ENCODE data around the gene SUPT4H1. TPM values are rescaled to one million over a fixed set of nuclear protein-coding genes. Genes with fewer than 3 reads are reported as not detected.

Gene SUPT4H1
- total RNA-seq, 1 donor, result 49.9 TPM

DNA sequence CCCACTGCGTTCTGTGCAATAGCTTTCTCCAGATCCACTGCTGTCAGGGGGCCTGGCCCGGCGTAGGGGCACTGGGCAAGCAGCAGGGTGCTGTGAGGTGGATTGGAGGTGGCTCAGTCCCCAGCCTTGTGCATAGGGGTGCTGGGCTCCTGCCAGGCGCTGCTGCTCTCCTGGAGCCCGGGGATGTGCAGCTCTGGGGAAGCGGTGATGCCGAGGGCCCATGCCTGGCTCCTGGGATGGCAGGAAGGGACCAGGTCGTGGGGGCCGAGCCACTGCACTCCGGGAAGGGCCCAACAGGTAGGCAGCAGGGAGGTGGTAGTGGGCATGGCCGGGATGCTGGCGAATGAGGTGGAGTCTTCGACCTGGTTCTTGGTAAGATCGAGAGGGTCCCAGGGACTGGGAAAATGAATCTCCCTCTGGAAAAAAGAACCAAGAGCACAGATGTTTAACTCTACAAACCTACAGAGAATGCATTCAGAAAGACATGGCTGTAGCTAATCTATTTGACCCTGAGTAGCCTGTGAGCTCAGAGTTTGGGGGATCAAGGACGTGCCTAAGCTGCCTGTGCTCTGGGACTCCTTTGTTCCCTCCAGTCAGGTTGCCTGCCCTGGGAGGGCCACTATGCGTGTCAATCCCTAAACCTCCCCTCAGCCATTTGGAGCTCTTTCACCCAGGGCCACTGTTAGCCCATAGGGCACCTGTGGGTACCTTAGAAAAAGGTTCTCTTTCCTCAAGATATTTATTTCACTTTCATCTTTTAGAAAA, 6.6 kb upstream of the SUPT4H1 start:
- no peak overlapping the region for H3K4me3 ChIP-seq (ENCODE audit: insufficient read depth, low read length)
- DNase-seq (ENCODE audit: insufficient read length, low spot score, missing footprints), result no peak
- H3K4me2 ChIP-seq (ENCODE audit: insufficient read depth, low read length), result no peak overlapping the region
- no peak overlapping the region for H2AFZ ChIP-seq (ENCODE audit: low read length)
- no peaks in the 10 kb centered on the region for H4K20me1 ChIP-seq (ENCODE audit: insufficient read depth, low read length)
- no peaks in the 10 kb centered on the region for H3K4me1 ChIP-seq (ENCODE audit: insufficient read depth, low read length)
- H3K27ac ChIP-seq (ENCODE audit: low read depth, low read length), result no peak overlapping the region
- no peaks in the 10 kb centered on the region for H3K36me3 ChIP-seq (ENCODE audit: insufficient read depth, low read length)
- TF ChIP-seq, protein P1, sequence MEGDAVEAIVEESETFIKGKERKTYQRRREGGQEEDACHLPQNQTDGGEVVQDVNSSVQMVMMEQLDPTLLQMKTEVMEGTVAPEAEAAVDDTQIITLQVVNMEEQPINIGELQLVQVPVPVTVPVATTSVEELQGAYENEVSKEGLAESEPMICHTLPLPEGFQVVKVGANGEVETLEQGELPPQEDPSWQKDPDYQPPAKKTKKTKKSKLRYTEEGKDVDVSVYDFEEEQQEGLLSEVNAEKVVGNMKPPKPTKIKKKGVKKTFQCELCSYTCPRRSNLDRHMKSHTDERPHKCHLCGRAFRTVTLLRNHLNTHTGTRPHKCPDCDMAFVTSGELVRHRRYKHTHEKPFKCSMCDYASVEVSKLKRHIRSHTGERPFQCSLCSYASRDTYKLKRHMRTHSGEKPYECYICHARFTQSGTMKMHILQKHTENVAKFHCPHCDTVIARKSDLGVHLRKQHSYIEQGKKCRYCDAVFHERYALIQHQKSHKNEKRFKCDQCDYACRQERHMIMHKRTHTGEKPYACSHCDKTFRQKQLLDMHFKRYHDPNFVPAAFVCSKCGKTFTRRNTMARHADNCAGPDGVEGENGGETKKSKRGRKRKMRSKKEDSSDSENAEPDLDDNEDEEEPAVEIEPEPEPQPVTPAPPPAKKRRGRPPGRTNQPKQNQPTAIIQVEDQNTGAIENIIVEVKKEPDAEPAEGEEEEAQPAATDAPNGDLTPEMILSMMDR (IDR thresholded peaks at IDR 0.05; ENCODE audit: extremely low read depth, low read depth, low read length), result no peak
- H3K9me3 ChIP-seq (ENCODE audit: low read depth, low read length), result no peaks in the 10 kb centered on the region
- peaks cover 1% of the 10 kb centered on the region for H3K27me3 ChIP-seq (ENCODE audit: insufficient read depth, low read length)
- H3K79me2 ChIP-seq (ENCODE audit: insufficient read depth, low read length), result no peaks in the 10 kb centered on the region

DNA sequence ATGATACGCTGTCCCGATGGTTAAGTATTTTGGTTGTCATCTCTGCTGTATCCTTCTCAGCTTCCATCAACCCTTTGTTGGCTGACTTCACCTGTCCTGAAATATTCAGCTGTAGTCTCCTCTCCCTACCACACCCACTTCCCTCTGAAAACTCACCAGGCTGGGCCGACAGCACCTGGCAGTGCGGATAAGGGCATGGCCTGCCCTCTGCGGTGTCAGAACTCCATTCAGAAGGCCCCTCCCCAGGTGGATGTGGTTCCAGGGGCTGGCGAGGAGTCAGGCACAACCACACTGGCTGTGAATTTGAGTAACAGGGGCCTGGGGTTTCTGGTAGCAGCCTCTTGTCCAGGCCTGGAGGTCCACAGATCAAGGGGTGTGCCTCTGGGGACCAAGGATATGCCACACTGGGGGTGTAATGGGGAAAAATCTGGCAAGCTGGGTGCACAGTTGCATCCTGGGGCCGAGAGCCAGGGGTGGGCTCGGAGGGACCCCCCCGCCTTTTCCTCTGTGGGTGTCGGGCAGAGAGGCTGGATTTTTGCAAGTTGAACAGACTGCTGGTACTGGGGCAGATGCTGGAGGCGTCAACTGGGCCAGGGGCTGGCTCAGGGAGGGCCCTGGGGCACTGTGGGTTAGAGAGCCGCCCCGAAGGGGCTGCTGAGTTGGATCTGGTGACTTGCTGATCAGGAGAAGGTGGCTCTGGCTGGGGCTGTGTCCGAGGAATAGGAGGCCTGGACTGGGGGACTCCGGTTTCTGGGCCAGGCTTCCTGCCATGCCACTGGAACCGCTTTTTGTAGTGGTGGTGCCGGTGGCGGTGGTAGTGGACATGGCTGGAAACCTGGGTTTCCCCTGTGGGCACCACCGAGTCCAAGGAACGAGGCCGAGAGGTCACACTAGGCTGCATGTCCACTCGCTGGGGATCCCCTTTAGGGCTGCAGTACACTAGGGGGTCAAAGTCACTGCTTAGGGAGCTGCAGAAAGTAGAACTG, 5.6 kb upstream of the SUPT4H1 start:
- H3K9me3 ChIP-seq (ENCODE audit: low read depth, low read length), result no peaks in the 10 kb centered on the region
- TF ChIP-seq, protein P1 (IDR thresholded peaks at IDR 0.05; ENCODE audit: extremely low read depth, low read depth, low read length), result no peak
- no peak overlapping the region for H3K4me3 ChIP-seq (ENCODE audit: insufficient read depth, low read length)
- H2AFZ ChIP-seq (ENCODE audit: low read length), result no peak overlapping the region
- DNase-seq (ENCODE audit: insufficient read length, low spot score, missing footprints), result no peak
- no peaks in the 10 kb centered on the region for H3K27me3 ChIP-seq (ENCODE audit: insufficient read depth, low read length)
- H3K4me1 ChIP-seq (ENCODE audit: insufficient read depth, low read length), result peaks cover 7% of the 10 kb centered on the region
- no peaks in the 10 kb centered on the region for H3K79me2 ChIP-seq (ENCODE audit: insufficient read depth, low read length)
- H3K27ac ChIP-seq (ENCODE audit: low read depth, low read length), result no peak overlapping the region
- H3K36me3 ChIP-seq (ENCODE audit: insufficient read depth, low read length), result no peaks in the 10 kb centered on the region
- no peak overlapping the region for H3K4me2 ChIP-seq (ENCODE audit: insufficient read depth, low read length)
- no peaks in the 10 kb centered on the region for H4K20me1 ChIP-seq (ENCODE audit: insufficient read depth, low read length)

DNA sequence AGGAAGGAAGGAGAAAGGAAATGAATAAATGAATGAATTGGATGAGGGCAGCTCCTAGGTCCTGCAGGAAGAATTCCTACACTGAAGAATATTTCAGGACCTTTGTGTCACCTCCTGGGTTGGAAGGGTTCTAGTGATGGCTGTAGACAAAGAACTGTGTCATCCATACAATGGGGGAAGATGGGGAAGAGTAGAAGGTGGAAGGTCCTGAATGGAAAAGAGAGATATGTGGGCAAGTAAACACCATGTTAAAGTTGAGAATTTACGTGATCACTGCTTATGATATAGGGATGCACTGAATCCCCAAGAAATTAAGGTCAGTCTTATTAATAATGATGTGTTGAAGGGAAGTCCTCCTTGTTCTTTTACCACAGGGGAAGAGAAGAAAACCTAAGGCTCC, 4.2 kb upstream of the SUPT4H1 start:
- Histone ChIP-seq H4K20me1 (ENCODE audit: insufficient read depth, low read length) (peaks cover under 1% of the 10 kb centered on the region), H3K4me3 (ENCODE audit: insufficient read depth, low read length) (no peak overlapping the region)

More for the DNA sequence above, 4.2 kb upstream of the SUPT4H1 start:
- TF ChIP-seq, protein P1 (IDR thresholded peaks at IDR 0.05; ENCODE audit: extremely low read depth, low read depth, low read length), result no peak
- DNase-seq (ENCODE audit: insufficient read length, low spot score, missing footprints), result no peak
- H2AFZ ChIP-seq (ENCODE audit: low read length), result no peak overlapping the region
- no peak overlapping the region for H3K27ac ChIP-seq (ENCODE audit: low read depth, low read length)
- H3K4me2 ChIP-seq (ENCODE audit: insufficient read depth, low read length), result no peak overlapping the region
- no peaks in the 10 kb centered on the region for H3K9me3 ChIP-seq (ENCODE audit: low read depth, low read length)
- H3K4me1 ChIP-seq (ENCODE audit: insufficient read depth, low read length), result peaks cover 12% of the 10 kb centered on the region
- no peaks in the 10 kb centered on the region for H3K27me3 ChIP-seq (ENCODE audit: insufficient read depth, low read length)
- peaks cover 8% of the 10 kb centered on the region for H3K79me2 ChIP-seq (ENCODE audit: insufficient read depth, low read length)
- H3K36me3 ChIP-seq (ENCODE audit: insufficient read depth, low read length), result no peaks in the 10 kb centered on the region

Data from osteoblast (primary cell).